GM12874 (cell line): Measurements from ENCODE around the gene SIPA1.

ENCODE experiments used
- TF ChIP-seq, protein P1 (sequence below): IDR thresholded peaks from 2 replicates; pipeline ENCODE4 v1.5.1; 2011; ENCODE audit warnings: low read depth, mild to moderate bottlenecking, control low read depth, low read length, moderate library complexity; ENCODE audit not compliant: insufficient read depth

SIPA1 gene

DNA sequence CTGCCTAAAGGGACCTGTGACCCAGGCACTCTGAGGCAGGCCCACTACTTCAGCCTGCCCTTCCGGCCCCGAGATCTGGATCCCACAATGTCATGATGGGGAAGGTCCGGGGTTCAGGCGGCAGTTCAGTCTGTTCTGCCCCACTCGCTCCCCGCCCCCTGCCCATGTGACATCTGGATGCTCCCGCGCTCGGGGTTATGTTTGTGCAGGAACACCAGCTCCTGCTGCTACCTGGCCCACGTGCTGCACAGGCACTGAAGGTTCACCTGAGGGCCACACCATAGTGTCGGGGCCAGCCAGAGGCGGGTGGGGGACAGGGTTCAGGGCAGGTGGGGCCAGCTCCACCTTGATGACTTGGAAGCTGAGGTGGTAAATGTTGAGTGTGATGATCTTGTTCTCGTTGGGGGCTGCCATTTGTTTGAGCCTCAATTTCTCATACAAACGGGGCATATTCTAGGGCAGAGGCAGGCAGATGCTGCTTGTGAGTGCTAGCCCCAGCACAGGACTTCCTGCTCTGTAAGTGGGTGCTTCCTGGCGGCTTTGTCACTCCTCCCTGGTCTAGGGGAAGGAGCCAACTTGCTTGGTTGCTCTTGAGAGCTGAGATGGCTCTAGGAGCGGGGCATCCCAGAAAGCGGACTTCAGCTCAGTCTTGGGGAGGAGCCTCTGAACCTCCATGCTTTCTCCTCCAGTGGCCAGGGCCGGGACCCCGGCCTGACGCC, 4.4 kb upstream of the SIPA1 start:
- TF ChIP-seq, protein P1, sequence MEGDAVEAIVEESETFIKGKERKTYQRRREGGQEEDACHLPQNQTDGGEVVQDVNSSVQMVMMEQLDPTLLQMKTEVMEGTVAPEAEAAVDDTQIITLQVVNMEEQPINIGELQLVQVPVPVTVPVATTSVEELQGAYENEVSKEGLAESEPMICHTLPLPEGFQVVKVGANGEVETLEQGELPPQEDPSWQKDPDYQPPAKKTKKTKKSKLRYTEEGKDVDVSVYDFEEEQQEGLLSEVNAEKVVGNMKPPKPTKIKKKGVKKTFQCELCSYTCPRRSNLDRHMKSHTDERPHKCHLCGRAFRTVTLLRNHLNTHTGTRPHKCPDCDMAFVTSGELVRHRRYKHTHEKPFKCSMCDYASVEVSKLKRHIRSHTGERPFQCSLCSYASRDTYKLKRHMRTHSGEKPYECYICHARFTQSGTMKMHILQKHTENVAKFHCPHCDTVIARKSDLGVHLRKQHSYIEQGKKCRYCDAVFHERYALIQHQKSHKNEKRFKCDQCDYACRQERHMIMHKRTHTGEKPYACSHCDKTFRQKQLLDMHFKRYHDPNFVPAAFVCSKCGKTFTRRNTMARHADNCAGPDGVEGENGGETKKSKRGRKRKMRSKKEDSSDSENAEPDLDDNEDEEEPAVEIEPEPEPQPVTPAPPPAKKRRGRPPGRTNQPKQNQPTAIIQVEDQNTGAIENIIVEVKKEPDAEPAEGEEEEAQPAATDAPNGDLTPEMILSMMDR = no peak

DNA sequence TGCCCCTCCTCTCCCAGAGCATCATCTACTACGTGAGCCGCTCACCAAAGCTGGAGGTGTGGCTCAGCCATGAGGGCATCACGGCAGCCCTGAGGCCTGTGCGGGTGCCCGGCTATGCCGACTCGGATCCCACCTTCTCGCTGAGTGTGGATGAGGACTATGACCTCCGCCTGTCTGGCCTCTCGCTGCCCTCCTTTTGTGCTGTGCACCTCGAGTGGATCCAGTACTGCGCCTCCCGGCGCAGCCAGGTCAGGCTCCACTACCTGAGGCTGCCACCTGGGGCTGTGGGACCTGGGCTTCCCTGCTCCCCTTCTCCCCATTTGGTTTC, 3.8 kb upstream of the SIPA1 start:
- TF ChIP-seq, protein P1 = no peak

DNA sequence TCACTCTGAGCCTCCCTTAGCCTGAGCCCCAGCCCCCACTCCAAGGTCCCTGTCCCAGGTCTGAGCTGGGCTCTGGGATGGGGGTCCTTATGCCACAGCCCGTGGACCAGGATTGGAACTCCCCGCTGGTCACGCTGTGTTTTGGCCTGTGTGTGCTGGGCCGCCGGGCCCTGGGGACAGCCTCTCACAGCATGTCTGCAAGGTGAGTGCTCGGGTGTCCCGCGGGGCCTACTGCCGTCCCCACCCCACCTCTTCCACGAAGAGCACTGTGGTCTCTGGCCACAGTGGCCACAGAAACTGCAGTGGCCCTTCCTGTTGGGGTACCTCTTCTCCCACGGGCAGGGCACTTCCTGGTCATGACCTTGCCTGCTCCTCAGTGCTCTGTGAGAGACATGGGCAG, 3.5 kb upstream of the SIPA1 start:
- TF ChIP-seq, protein P1 = no peak

DNA sequence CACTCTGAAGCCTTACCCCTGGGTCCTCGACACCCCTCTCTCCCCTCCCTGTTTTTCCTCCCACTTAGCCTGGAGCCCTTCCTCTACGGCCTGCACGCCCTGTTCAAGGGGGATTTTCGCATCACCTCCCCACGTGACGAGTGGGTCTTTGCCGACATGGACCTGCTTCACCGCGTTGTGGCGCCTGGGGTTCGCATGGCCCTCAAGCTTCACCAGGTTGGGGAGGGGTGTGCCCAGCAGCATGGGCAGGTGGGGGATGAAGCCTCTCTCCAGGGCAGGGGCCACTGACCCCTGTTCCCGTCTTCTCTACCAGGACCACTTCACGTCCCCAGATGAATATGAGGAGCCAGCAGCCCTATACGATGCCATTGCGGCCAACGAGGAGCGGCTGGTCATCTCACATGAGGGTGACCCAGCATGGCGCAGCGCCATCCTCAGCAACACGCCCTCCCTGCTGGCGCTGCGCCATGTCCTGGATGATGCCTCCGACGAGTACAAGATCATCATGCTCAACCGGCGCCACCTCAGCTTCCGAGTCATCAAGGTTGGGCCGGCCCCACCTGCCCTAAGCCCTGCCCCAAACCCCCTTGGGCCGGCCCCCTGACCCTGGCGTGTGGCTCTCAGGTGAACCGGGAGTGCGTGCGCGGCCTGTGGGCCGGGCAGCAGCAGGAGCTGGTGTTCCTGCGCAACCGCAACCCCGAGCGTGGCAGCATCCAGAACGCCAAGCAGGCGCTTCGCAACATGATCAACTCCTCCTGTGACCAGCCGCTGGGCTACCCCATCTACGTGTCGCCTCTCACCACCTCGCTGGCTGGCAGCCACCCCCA, 2.8 kb upstream of the SIPA1 start:
- TF ChIP-seq, protein P1 = no peak

DNA sequence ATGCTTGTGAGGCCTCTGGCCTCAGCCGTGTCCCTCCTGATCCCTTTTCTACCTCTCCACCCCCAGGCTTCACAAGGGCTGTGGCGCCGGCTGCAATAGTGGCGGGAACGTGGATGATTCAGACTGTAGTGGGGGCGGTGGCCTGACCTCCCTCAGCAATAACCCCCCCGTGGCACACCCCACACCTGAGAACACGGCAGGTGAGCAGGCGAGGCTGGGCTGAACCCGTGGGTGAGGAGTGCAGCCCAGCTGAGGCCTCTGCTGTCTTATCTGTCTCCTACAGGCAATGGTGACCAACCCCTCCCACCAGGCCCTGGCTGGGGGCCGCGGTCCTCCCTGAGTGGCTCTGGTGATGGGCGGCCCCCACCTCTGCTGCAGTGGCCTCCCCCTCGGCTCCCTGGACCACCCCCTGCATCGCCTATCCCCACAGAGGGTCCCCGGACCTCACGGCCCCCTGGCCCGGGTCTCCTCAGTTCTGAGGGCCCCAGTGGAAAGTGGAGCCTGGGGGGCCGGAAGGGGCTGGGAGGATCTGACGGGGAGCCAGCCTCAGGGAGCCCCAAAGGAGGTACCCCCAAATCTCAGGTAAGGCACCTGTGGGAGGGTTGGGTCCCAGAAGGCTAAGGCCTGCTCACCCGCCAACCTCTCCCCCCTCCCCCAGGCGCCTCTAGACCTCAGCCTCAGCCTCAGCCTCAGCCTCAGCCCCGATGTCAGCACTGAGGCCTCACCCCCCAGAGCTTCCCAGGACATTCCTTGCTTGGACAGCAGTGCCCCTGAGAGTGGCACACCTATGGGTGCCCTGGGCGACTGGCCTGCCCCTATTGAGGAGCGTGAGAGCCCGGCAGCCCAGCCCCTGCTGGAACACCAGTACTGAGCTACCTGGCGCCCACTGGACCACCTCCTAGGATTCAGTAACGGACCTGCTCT, 1.5 kb upstream of the SIPA1 start:
- TF ChIP-seq, protein P1 = no peak

- TF ChIP-seq, protein P1 = no peak
These were observed 806 bp upstream of the SIPA1 start for GRCh38 chr11:65637032-65637557.
